Measurements from ENCODE around the gene ZNF490. TPM values are rescaled to one million over a fixed set of nuclear protein-coding genes. Genes with fewer than 3 reads are reported as not detected.
"Not testable (repeated sequence)": the region's sequence is repeated elsewhere in the genome, so short reads cannot be mapped to it uniquely, and the experiment has no call there.

ZNF490 gene
- total RNA-seq, 2 experiments from 2014 or later: 7.7 to 9.2 TPM

GRCh38 chr19:12596485-12596884, 14.1 kb downstream of the ZNF490 start:
- peaks cover 8% of the 10 kb centered on the region for H3K36me3 Mint-ChIP-seq
- peaks cover 4% of the 10 kb centered on the region for H3K4me1 Mint-ChIP-seq
- H3K27ac Mint-ChIP-seq: no peak overlapping the region

GRCh38 chr19:12581100-12581499, 29.5 kb downstream of the ZNF490 start:
- H3K36me3 Mint-ChIP-seq: peaks cover 56% of the 10 kb centered on the region
- no peaks in the 10 kb centered on the region for H3K4me1 Mint-ChIP-seq
- H3K27ac Mint-ChIP-seq: no peak overlapping the region
- no peak overlapping the region for H3K4me3 Mint-ChIP-seq
- peaks cover 26% of the 10 kb centered on the region for H3K9me3 Mint-ChIP-seq
- H3K27me3 Mint-ChIP-seq: no peaks in the 10 kb centered on the region
- no peak for DNase-seq

More at GRCh38 chr19:12596485-12596884, 14.1 kb downstream of the ZNF490 start:
- H3K4me3 Mint-ChIP-seq: no peak overlapping the region
- no peaks in the 10 kb centered on the region for H3K9me3 Mint-ChIP-seq
- no peak for DNase-seq
- no peaks in the 10 kb centered on the region for H3K27me3 Mint-ChIP-seq

GRCh38 chr19:12580180-12580694, 30.4 kb downstream of the ZNF490 start:
- H3K9me3 Mint-ChIP-seq: peaks cover 26% of the 10 kb centered on the region
- H3K4me1 Mint-ChIP-seq: no peaks in the 10 kb centered on the region
- H3K27me3 Mint-ChIP-seq: no peaks in the 10 kb centered on the region
- H3K4me3 Mint-ChIP-seq: no peak overlapping the region
- H3K27ac Mint-ChIP-seq: no peak overlapping the region
- H3K36me3 Mint-ChIP-seq: peaks cover 56% of the 10 kb centered on the region
- DNase-seq: no peak

GRCh38 chr19:12578641-12579040, 32.0 kb downstream of the ZNF490 start:
- Mint-ChIP-seq H3K4me3 (no peak overlapping the region), H3K27me3 (no peaks in the 10 kb centered on the region), H3K36me3 (peaks cover 57% of the 10 kb centered on the region), H3K27ac (no peak overlapping the region), H3K9me3 (peaks cover 26% of the 10 kb centered on the region), H3K4me1 (peaks cover 9% of the 10 kb centered on the region)
- DNase-seq: no peak

- Mint-ChIP-seq H3K27me3 (no peaks in the 10 kb centered on the region), H3K4me3 (no peak overlapping the region), H3K9me3 (no peaks in the 10 kb centered on the region), H3K4me1 (peaks cover 12% of the 10 kb centered on the region), H3K27ac (peak overlapping the region; percentile 69), H3K36me3 (peaks cover 17% of the 10 kb centered on the region)
- no peak for DNase-seq
These were observed 36.6 kb downstream of the ZNF490 start for GRCh38 chr19:12574036-12574435.

GRCh38 chr19:12567951-12568350, 42.7 kb downstream of the ZNF490 start:
- Mint-ChIP-seq H3K4me1 (peaks cover 8% of the 10 kb centered on the region), H3K27ac (no peak overlapping the region), H3K36me3 (no peaks in the 10 kb centered on the region), H3K27me3 (no peaks in the 10 kb centered on the region), H3K9me3 (no peaks in the 10 kb centered on the region), H3K4me3 (no peak overlapping the region)
- no peak for DNase-seq

- not testable (repeated sequence) for H3K9me3 Mint-ChIP-seq, H3K36me3 Mint-ChIP-seq, H3K4me1 Mint-ChIP-seq, DNase-seq, H3K27ac Mint-ChIP-seq, H3K4me3 Mint-ChIP-seq, H3K27me3 Mint-ChIP-seq
These were observed 44.2 kb downstream of the ZNF490 start for GRCh38 chr19:12566380-12566779.

GRCh38 chr19:12564016-12564664, 46.5 kb downstream of the ZNF490 start:
- Mint-ChIP-seq H3K27ac (no peak overlapping the region), H3K27me3 (no peaks in the 10 kb centered on the region), H3K9me3 (no peaks in the 10 kb centered on the region), H3K4me3 (no peak overlapping the region), H3K36me3 (no peaks in the 10 kb centered on the region), H3K4me1 (peaks cover 5% of the 10 kb centered on the region)
- DNase-seq: peak; percentile 86

GRCh38 chr19:12555456-12555930, 55.1 kb downstream of the ZNF490 start:
- Mint-ChIP-seq H3K4me3 (no peak overlapping the region), H3K4me1 (peaks cover 21% of the 10 kb centered on the region)
- DNase-seq: peak; percentile 7

GRCh38 chr19:12551060-12551832, 59.4 kb downstream of the ZNF490 start, which contains the start of gene ZNF564:
Gene ZNF564 (minus strand): TSS chr19:12551482. CDS start chr19:12551332, 150 bp downstream.
- no peaks in the 10 kb centered on the region for H3K27me3 Mint-ChIP-seq
- H3K36me3 Mint-ChIP-seq: peaks cover 25% of the 10 kb centered on the region
- peaks cover 40% of the 10 kb centered on the region for H3K4me1 Mint-ChIP-seq
- peak within 1 kb of the TSS; percentile 98 for H3K4me3 Mint-ChIP-seq
- peak within 1 kb of the TSS; percentile 92 for H3K27ac Mint-ChIP-seq
- no peaks in the 10 kb centered on the region for H3K9me3 Mint-ChIP-seq
- DNase-seq: peak; percentile 91

More at GRCh38 chr19:12555456-12555930, 55.1 kb downstream of the ZNF490 start:
- no peaks in the 10 kb centered on the region for H3K36me3 Mint-ChIP-seq
- H3K27me3 Mint-ChIP-seq: no peaks in the 10 kb centered on the region
- H3K27ac Mint-ChIP-seq: no peak overlapping the region
- no peaks in the 10 kb centered on the region for H3K9me3 Mint-ChIP-seq

GRCh38 chr19:12546903-12547302, 63.7 kb downstream of the ZNF490 start:
- peaks cover 7% of the 10 kb centered on the region for H3K9me3 Mint-ChIP-seq
- no peak for DNase-seq
- peaks cover 49% of the 10 kb centered on the region for H3K4me1 Mint-ChIP-seq
- H3K27me3 Mint-ChIP-seq: no peaks in the 10 kb centered on the region
- H3K36me3 Mint-ChIP-seq: peaks cover 57% of the 10 kb centered on the region
- no peak overlapping the region for H3K4me3 Mint-ChIP-seq
- no peak overlapping the region for H3K27ac Mint-ChIP-seq

- H3K4me1 Mint-ChIP-seq: peaks cover 45% of the 10 kb centered on the region
- no peaks in the 10 kb centered on the region for H3K27me3 Mint-ChIP-seq
- H3K9me3 Mint-ChIP-seq: peaks cover 7% of the 10 kb centered on the region
- peak overlapping the region; percentile 1 for H3K27ac Mint-ChIP-seq
- no peak overlapping the region for H3K4me3 Mint-ChIP-seq
- DNase-seq: no peak
- peaks cover 57% of the 10 kb centered on the region for H3K36me3 Mint-ChIP-seq
These were observed 64.5 kb downstream of the ZNF490 start for GRCh38 chr19:12546068-12546467.

- Mint-ChIP-seq H3K4me3 (no peak overlapping the region), H3K36me3 (peaks cover 62% of the 10 kb centered on the region), H3K27me3 (no peaks in the 10 kb centered on the region), H3K4me1 (peaks cover 42% of the 10 kb centered on the region), H3K27ac (no peak overlapping the region), H3K9me3 (peaks cover 7% of the 10 kb centered on the region)
- no peak for DNase-seq
These were observed 65.3 kb downstream of the ZNF490 start for GRCh38 chr19:12545267-12545666.

- Mint-ChIP-seq H3K27ac (peak overlapping the region; percentile 34), H3K4me3 (no peak overlapping the region), H3K27me3 (no peaks in the 10 kb centered on the region), H3K4me1 (peaks cover 40% of the 10 kb centered on the region), H3K36me3 (peaks cover 65% of the 10 kb centered on the region), H3K9me3 (peaks cover 10% of the 10 kb centered on the region)
- no peak for DNase-seq
These were observed 66.2 kb downstream of the ZNF490 start for GRCh38 chr19:12544401-12544876.

GRCh38 chr19:12543855-12544254, 66.8 kb downstream of the ZNF490 start:
- peaks cover 34% of the 10 kb centered on the region for H3K4me1 Mint-ChIP-seq
- no peak for DNase-seq
- H3K4me3 Mint-ChIP-seq: no peak overlapping the region
- H3K27ac Mint-ChIP-seq: peak overlapping the region; percentile 15
- peaks cover 10% of the 10 kb centered on the region for H3K9me3 Mint-ChIP-seq
- peaks cover 64% of the 10 kb centered on the region for H3K36me3 Mint-ChIP-seq
- H3K27me3 Mint-ChIP-seq: no peaks in the 10 kb centered on the region

All from activated naive CD8-positive, alpha-beta T cell treated with anti-CD3 and anti-CD28 coated beads for 36 hours (primary cell).